ENCODE data around the gene HPSE2.

Gene HPSE2

GRCh38 chr10:98623176-98623575 is 612.5 kb downstream of the HPSE2 start:
- H3K4me3 ChIP-seq (ENCODE audit: low read depth, low read length), result no peak overlapping the region
- DNase-seq (ENCODE audit: low read depth), result no peak
- TF ChIP-seq CTCF (IDR thresholded peaks at IDR 0.05; ENCODE audit: control insufficient read depth, extremely low read depth, insufficient read depth), result no peak

GRCh38 chr10:98621630-98622029 is 614.0 kb downstream of the HPSE2 start:
- no peak for TF ChIP-seq CTCF (IDR thresholded peaks at IDR 0.05; ENCODE audit: control insufficient read depth, extremely low read depth, insufficient read depth)
- no peak overlapping the region for H3K4me3 ChIP-seq (ENCODE audit: low read depth, low read length)
- no peak for DNase-seq (ENCODE audit: low read depth)

GRCh38 chr10:98620503-98620902 is 615.1 kb downstream of the HPSE2 start:
- no peak for DNase-seq (ENCODE audit: low read depth)
- H3K4me3 ChIP-seq (ENCODE audit: low read depth, low read length), result no peak overlapping the region
- TF ChIP-seq CTCF (IDR thresholded peaks at IDR 0.05; ENCODE audit: control insufficient read depth, extremely low read depth, insufficient read depth), result no peak

- H3K4me3 ChIP-seq (ENCODE audit: low read depth, low read length), result no peak overlapping the region
- no peak for DNase-seq (ENCODE audit: low read depth)
- TF ChIP-seq CTCF (IDR thresholded peaks at IDR 0.05; ENCODE audit: control insufficient read depth, extremely low read depth, insufficient read depth), result no peak
These were observed 616.2 kb downstream of the HPSE2 start for GRCh38 chr10:98619446-98619845.

- DNase-seq (ENCODE audit: low read depth), result no peak
- H3K4me3 ChIP-seq (ENCODE audit: low read depth, low read length), result no peak overlapping the region
- no peak for TF ChIP-seq CTCF (IDR thresholded peaks at IDR 0.05; ENCODE audit: control insufficient read depth, extremely low read depth, insufficient read depth)
These were observed 617.6 kb downstream of the HPSE2 start for GRCh38 chr10:98617906-98618520.

- no peak overlapping the region for H3K4me3 ChIP-seq (ENCODE audit: low read depth, low read length)
- DNase-seq (ENCODE audit: low read depth), result no peak
- TF ChIP-seq CTCF (IDR thresholded peaks at IDR 0.05; ENCODE audit: control insufficient read depth, extremely low read depth, insufficient read depth), result no peak
These were observed 622.2 kb downstream of the HPSE2 start for GRCh38 chr10:98613446-98613845.

GRCh38 chr10:98611436-98611835 is 624.2 kb downstream of the HPSE2 start:
- no peak overlapping the region for H3K4me3 ChIP-seq (ENCODE audit: low read depth, low read length)
- no peak for TF ChIP-seq CTCF (IDR thresholded peaks at IDR 0.05; ENCODE audit: control insufficient read depth, extremely low read depth, insufficient read depth)
- peak; percentile 25 for DNase-seq (ENCODE audit: low read depth)
